NOMO-1 treated with dmso at 0.1 percent for 144 hours (cell line): ENCODE data around the gene PAQR3.

Source experiments
- DNase-seq: peaks from one replicate; lab custom pipeline; 2025; ENCODE audit not compliant: unreplicated experiment; lab: John Stamatoyannopoulos, UW

PAQR3 gene

DNA sequence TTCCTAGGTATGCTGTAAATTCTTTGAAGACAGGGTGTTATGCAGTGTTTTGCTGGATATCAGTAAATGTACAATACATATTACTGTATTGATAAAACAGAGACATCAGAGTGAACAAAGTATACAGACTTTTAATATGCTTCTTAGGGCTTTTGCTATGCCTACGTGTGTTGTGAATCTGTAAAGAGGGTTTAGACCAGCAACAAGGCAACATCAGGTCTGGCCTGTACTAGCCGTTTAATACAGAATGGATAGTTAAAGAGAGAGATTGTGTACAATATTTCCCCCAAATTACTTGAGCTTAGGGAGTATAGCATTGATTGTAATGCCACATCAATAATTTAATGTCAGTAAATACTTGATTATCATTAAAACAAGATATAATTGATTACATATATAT lies 75.2 kb downstream of the PAQR3 start:
- no peak for DNase-seq

DNA sequence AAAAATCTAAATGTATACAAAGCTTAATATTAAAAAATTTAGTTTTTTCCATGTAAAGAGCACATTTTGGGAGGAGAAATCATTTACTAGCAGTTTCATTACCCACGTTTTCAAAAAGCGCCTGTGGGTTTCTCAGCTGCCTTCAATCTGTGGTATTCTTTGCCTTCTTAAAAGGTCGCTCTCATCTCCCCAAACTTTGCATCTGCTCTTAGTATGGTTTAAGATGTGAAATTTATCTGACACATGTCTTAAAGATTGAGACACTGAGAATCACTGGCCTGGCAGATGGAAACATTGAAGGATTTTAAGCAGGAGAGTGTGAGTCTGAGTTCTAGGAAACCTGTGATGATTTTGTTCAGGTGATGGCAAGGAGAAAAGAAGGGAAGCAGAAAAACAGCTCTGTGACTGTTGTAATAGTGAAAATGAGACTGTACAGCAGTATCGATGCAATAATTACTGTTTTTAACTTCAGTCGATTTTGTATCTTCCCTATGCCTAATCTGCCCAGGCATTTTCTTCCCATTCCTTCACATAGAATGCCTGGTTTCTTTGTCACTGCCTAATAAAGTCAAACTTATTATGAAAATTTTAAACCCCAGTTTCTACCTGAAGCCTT lies 75.9 kb downstream of the PAQR3 start:
- no peak for DNase-seq

DNA sequence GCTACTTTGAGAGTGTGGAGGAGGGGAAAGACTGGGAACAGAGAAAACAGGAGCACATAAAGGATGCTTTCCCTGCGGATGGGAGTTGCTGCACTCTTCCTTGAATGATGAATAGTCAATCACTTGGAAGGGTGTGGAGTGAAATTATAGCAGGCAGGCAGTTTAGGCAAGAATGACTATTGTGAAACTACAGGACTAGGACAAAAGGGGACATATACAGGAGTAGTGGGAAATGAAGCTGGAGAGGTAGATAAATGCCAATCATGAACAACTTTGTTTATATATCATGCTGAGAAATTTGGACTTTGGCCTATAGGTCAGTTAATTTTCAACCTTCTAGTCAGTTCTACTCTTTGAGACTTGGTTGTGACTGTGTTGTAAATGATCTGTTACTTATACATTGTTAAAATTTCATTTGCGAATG lies 76.9 kb downstream of the PAQR3 start:
- no peak for DNase-seq
